ENCODE data around the gene TSKU.
"Not testable (repeated sequence)": the region's sequence is repeated elsewhere in the genome, so short reads cannot be mapped to it uniquely, and the experiment has no call there.

Gene TSKU

GRCh38 chr11:76827005-76827404 is 43.8 kb downstream of the TSKU start:
- not testable (repeated sequence) for DNase-seq

GRCh38 chr11:76830639-76831327 is 47.6 kb downstream of the TSKU start:
- no peak for DNase-seq

- no peak for DNase-seq
Measured at GRCh38 chr11:76831686-76832310, 48.6 kb downstream of the TSKU start.

- DNase-seq, result no peak
Measured at GRCh38 chr11:76832361-76832760, 49.2 kb downstream of the TSKU start.

- no peak for DNase-seq
Measured at GRCh38 chr11:76834151-76834550, 51.0 kb downstream of the TSKU start.

- DNase-seq, result no peak
Measured at GRCh38 chr11:76835036-76835435, 51.9 kb downstream of the TSKU start.

GRCh38 chr11:76835928-76836612 is 52.9 kb downstream of the TSKU start:
- no peak for DNase-seq

- DNase-seq, result no peak
Measured at GRCh38 chr11:76836613-76837291, 53.6 kb downstream of the TSKU start.

- no peak for DNase-seq
Measured at GRCh38 chr11:76837696-76838677, 54.8 kb downstream of the TSKU start.

- DNase-seq, result no peak
Measured at GRCh38 chr11:76838678-76839068, 55.5 kb downstream of the TSKU start.

- no peak for DNase-seq
Measured at GRCh38 chr11:76839311-76839710, 56.2 kb downstream of the TSKU start.

GRCh38 chr11:76841923-76842452 is 58.8 kb downstream of the TSKU start:
- DNase-seq, result no peak

GRCh38 chr11:76843907-76844306 is 60.8 kb downstream of the TSKU start:
- no peak for DNase-seq

GRCh38 chr11:76844511-76844910 is 61.4 kb downstream of the TSKU start:
- DNase-seq, result no peak

GRCh38 chr11:76845069-76845468 is 61.9 kb downstream of the TSKU start:
- DNase-seq, result no peak

- no peak for DNase-seq
Measured at GRCh38 chr11:76846441-76846840, 63.3 kb downstream of the TSKU start.

Measured in activated CD4-positive, alpha-beta T cell treated with anti-CD3 and anti-CD28 coated beads for 1 hour (primary cell).